A549 treated with Hydrocortisone at 1 μM for 4 hours (cell line): ENCODE data around the gene LYSMD1. TPM values are rescaled to one million over a fixed set of nuclear protein-coding genes. Genes with fewer than 3 reads are reported as not detected.

Source experiments
- total RNA-seq: library from RNA; stranded (reverse); fragments of 200-300 nt; extraction: Qiagen RNA extraction; gene quantifications from 5 replicates; pipeline ENCODE4 v1.2.3, GENCODE V29; 2022

Gene LYSMD1
- total RNA-seq: 5.5 to 9.6 TPM (median 6.4 TPM) in 5 replicates

GRCh38 chr1:151165738-151166504 is at the start of gene LYSMD1, which contains the start of gene SCNM1:
LYSMD1 (minus strand) TSS chr1:151165902; CDS start chr1:151165258, 644 bp downstream.
SCNM1 (plus strand) TSS chr1:151166144; CDS start chr1:151166153, 9 bp downstream.

DNA sequence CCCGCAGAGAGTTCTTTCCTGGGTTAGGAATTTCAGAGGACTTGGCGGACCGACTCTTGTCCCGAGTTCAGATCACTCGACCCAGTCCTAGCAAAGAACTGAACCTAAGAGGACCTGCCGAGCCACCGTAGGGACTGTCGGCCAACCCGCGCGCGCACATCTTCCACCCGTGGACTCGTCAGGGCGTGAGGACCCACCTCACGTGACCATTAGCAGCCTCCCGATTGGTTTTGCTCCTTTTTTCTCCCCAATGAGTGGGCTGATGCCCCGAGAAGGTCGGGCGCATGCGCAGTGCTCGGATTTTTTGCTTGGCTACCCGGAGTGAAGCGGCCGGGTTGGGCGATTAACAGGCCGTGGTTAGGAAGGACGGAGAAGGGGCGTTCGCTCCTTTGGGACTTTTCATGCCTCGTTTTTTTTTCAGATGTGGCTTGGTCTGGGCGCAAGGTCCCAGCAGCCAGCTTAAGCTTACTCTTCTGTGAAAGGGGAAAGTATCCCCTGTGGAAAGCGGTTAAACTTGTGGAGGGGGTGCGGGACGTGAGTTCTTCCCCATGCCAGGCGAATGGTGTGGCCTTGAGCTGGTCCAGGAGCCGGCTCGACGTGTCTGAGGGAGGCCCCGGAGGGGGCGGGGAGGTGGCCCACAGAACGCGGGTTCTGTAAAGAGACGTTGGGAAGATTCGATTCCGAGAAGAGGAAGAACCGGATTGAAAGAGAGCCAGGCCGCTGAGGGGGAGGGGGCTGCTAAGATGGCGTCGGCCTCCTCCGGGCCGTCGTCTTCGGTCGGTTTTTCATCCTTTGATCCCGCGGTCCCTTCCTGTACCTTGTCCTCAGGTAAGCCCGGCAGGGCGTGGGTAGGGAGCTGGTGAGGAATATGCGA is 32.8 kb upstream of the LYSMD1 start, which contains the start of gene PIP5K1A:
Gene PIP5K1A (plus strand): TSS at position 299 of the 874 bp plus-strand sequence. CDS start 445 bp downstream, at position 744.

DNA sequence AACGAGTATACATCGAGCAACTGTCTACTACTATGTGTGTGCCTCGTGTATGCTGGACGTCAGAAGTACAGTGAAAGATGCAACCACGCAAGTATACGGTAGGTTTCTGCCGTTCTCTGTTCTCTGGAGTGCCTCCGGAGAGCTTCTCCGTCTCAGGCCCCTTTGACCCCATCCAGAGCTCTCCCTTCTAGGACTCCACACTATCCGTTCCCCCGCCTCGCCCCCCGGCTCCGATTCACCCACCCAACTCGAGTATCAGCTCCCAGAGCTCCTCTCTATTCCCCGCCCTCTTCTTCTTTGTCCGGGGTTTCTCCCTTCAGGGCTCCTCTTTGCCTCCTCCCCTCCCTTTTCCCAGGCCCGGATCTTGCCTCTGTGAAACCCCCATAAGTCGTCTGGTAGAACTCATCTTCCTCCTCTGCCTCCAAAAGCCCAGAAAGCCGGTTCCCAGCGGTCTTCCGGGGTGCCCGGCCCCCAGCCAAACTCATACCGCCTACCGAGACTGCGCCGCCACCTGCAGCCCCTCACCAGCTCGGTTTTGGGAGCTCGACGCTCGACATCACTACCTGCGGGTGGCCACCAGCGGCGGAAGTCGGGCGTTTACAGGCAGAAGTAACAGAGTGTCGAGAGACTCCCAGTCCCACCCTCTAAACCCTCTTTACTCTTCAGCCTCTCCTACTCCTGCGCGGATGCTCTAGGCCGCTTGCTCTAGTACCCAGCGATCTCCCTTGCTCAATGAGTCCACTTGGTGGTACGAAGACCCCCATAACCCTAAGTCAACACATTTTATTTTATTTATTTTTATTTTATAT is 24.1 kb upstream of the LYSMD1 start, which contains the start of gene VPS72:
Gene VPS72 (minus strand): TSS at position 561 of the 809 bp plus-strand sequence. CDS start 76 bp downstream, at position 485.

DNA sequence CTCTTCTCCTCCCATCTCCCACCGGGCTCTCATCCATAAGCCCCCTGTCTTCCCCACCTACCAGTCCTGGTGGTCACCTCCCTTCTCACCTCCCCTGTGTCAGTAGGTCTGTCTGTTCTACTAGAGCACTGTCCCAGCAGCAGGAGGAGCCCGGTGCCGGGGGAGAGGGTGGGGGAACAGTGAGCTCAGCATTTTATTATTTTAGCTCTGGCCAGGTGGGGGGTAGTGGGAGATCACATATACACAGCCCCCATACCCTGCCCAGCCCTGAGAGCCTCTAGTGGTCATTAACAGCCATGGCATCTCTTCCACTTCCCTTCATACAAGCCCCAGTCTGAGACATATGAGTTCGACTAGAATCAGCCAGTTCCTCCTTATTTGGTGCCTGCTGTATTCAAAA is 10.2 kb upstream of the LYSMD1 start, which contains the start of gene TMOD4:
Gene TMOD4 (minus strand): TSS at position 119 of the 400 bp plus-strand sequence. CDS start 1,106 bp downstream, outside the sequence.

DNA sequence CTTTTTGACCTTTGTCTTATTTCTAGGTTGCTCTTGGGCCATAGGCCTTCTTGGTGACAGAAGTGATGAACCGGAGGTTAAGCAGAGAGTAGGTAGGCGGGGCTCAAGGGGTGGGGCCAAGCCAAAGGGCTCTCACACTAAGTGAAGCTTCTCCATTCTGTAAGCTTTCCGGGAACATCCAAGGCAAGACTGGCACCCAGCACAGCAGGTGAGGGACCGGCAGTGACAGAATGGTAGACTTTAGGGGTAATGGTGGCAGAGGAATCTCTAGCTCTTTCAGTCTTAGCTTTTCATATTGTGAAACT is 9.2 kb downstream of the LYSMD1 start, which contains the start of gene TNFAIP8L2:
Gene TNFAIP8L2 (plus strand): TSS at position 135 of the 305 bp plus-strand sequence. CDS start 2,049 bp downstream, outside the sequence.

GRCh38 chr1:151146412-151147131 is 19.1 kb downstream of the LYSMD1 start, which contains the start of gene SEMA6C:
SEMA6C (minus strand) TSS chr1:151146631; CDS start chr1:151142621, 4,010 bp downstream.

Other genes starting within 250 kb of the LYSMD1 start
- 21.9 to 29.0 TPM (median 22.2 TPM) in 5 replicates for gene SETDB1, start 239.5 kb downstream of the LYSMD1 start, total RNA-seq
- 241 to 291 TPM (median 246 TPM) in 5 replicates for gene CERS2, start 191.1 kb downstream of the LYSMD1 start, total RNA-seq
- gene ANXA9, start 183.6 kb downstream of the LYSMD1 start, total RNA-seq: 0.70 to 1.1 TPM (median 0.84 TPM) in 5 replicates
- 2.6 to 3.9 TPM (median 3.0 TPM) in 5 replicates for gene MINDY1, start 159.0 kb downstream of the LYSMD1 start, total RNA-seq
- gene PRUNE1, start 157.5 kb downstream of the LYSMD1 start, total RNA-seq: 12.0 to 19.6 TPM (median 15.3 TPM) in 5 replicates
- 0.03 to 0.28 TPM (median 0.09 TPM) in 5 replicates for gene BNIPL, start 129.3 kb downstream of the LYSMD1 start, total RNA-seq
- 5.9 to 7.9 TPM (median 6.2 TPM) in 5 replicates for gene C1orf56, start 118.2 kb downstream of the LYSMD1 start, total RNA-seq
- 80.4 to 99.4 TPM (median 81.8 TPM) in 5 replicates for gene CDC42SE1, start 106.3 kb downstream of the LYSMD1 start, total RNA-seq
- 12.6 to 16.9 TPM (median 15.3 TPM) in 5 replicates for gene MLLT11, start 105.5 kb downstream of the LYSMD1 start, total RNA-seq
- gene GABPB2, start 95.1 kb downstream of the LYSMD1 start, total RNA-seq: 3.0 to 3.2 TPM (median 3.1 TPM) in 5 replicates
- 1.3 to 2.2 TPM (median 1.6 TPM) in 5 replicates for gene SEMA6C, start 19.3 kb downstream of the LYSMD1 start, total RNA-seq
- 0.08 TPM in 1 of 5 replicates, not detected in the others for gene TNFAIP8L2, start 9.3 kb downstream of the LYSMD1 start, total RNA-seq
- gene SCNM1, start 242 bp upstream of the LYSMD1 start, total RNA-seq: 39.9 to 48.7 TPM (median 48.1 TPM) in 5 replicates
- gene TMOD4, start 10.1 kb upstream of the LYSMD1 start, total RNA-seq: 0.25 to 0.44 TPM (median 0.27 TPM) in 3 of 5 replicates, not detected in the others
- gene VPS72, start 24.3 kb upstream of the LYSMD1 start, total RNA-seq: 44.3 to 78.2 TPM (median 45.5 TPM) in 5 replicates
- 49.5 to 70.6 TPM (median 50.8 TPM) in 5 replicates for gene PIP5K1A, start 32.6 kb upstream of the LYSMD1 start, total RNA-seq
- 166 to 193 TPM (median 187 TPM) in 5 replicates for gene PSMD4, start 88.8 kb upstream of the LYSMD1 start, total RNA-seq
- 13.0 to 15.0 TPM (median 14.0 TPM) in 5 replicates for gene ZNF687, start 116.4 kb upstream of the LYSMD1 start, total RNA-seq
- 23.7 to 26.5 TPM (median 24.6 TPM) in 5 replicates for gene PI4KB, start 161.5 kb upstream of the LYSMD1 start, total RNA-seq
- 16.5 to 24.4 TPM (median 21.4 TPM) in 5 replicates for gene RFX5, start 181.3 kb upstream of the LYSMD1 start, total RNA-seq
- 6.1 to 7.8 TPM (median 7.5 TPM) in 5 replicates for gene SELENBP1, start 206.8 kb upstream of the LYSMD1 start, total RNA-seq
- 361 to 442 TPM (median 418 TPM) in 5 replicates for gene PSMB4, start 233.7 kb upstream of the LYSMD1 start, total RNA-seq